DOHH2 (cell line): ENCODE measurements around the gene CA14.

ENCODE experiments used
- H3F3A ChIP-seq: fragments of 200-600 bp; sonication (generic), shearing (Covaris generic); 2 replicates; pipeline ENCODE4 v1.6.0; 2016; ENCODE audit warnings: antibody characterized with exemption, mild to moderate bottlenecking; ENCODE audit not compliant: control insufficient read depth, insufficient read depth
- H3K27ac ChIP-seq: fragments of 200-600 bp; sonication (generic); 2 replicates; pipeline ENCODE4 v1.5.1; 2014; ENCODE audit warnings: low read depth, mild to moderate bottlenecking, low read length, moderate library complexity
- H3K27me3 ChIP-seq: fragments of 200-600 bp; sonication (generic); 2 replicates; pipeline ENCODE4 v1.6.1; 2014; ENCODE audit warnings: mild to moderate bottlenecking, low read length, mixed read lengths; ENCODE audit not compliant: control insufficient read depth
- H3K36me3 ChIP-seq: fragments of 200-600 bp; sonication (generic); 2 replicates; pipeline ENCODE4 v1.6.1; 2014; ENCODE audit warnings: mild to moderate bottlenecking, low read length, moderate library complexity, mixed read lengths; ENCODE audit not compliant: control insufficient read depth
- H3K4me1 ChIP-seq: fragments of 200-600 bp; sonication (generic); 2 replicates; pipeline ENCODE4 v1.6.1; 2014; ENCODE audit warnings: mild to moderate bottlenecking, low read length, mixed read lengths; ENCODE audit not compliant: control insufficient read depth
- H3K4me2 ChIP-seq: fragments of 200-600 bp; sonication (generic); 2 replicates; pipeline ENCODE4 v1.6.0; 2014; ENCODE audit warnings: mild to moderate bottlenecking, low read length, moderate library complexity
- H3K4me3 ChIP-seq: fragments of 200-600 bp; sonication (generic); 2 replicates; pipeline ENCODE4 v1.5.1; 2014; ENCODE audit warnings: mild to moderate bottlenecking, low read length, mixed read lengths
- H3K79me2 ChIP-seq: fragments of 200-600 bp; sonication (generic); 2 replicates; pipeline ENCODE4 v1.6.1; 2014; ENCODE audit warnings: mild to moderate bottlenecking, low read length, mixed read lengths; ENCODE audit not compliant: control insufficient read depth
- H3K9me2 ChIP-seq: fragments of 200-600 bp; sonication (generic); replicated peaks from 2 replicates; pipeline ENCODE4 v1.6.1; 2014; ENCODE audit warnings: mild to moderate bottlenecking, low read length, mixed read lengths; ENCODE audit not compliant: control insufficient read depth
- H3K9me3 ChIP-seq: fragments of 200-600 bp; sonication (generic); 2 replicates; pipeline ENCODE4 v1.6.1; 2014; ENCODE audit warnings: antibody characterized with exemption, low read length, mixed read lengths; ENCODE audit not compliant: control insufficient read depth, insufficient read depth
- H4K20me1 ChIP-seq: fragments of 200-600 bp; sonication (generic); 2 replicates; pipeline ENCODE4 v1.6.0; 2014; ENCODE audit warnings: low read depth, mild to moderate bottlenecking, antibody characterized with exemption, low read length, moderate library complexity; ENCODE audit not compliant: control insufficient read depth, insufficient read depth
- EZH2phosphoT487 ChIP-seq: fragments of 200-600 bp; sonication (generic); IDR thresholded peaks from 2 replicates; pipeline ENCODE4 v1.6.1; 2017; ENCODE audit warnings: borderline replicate concordance, mild to moderate bottlenecking, antibody characterized with exemption, low read length, moderate library complexity, mixed read lengths
- TF ChIP-seq, protein P1 (sequence below): fragments of 200-600 bp; sonication (generic); IDR thresholded peaks from one replicate; pipeline ENCODE4 v1.5.1; 2014; ENCODE audit warnings: antibody characterized with exemption, mild to moderate bottlenecking, low read depth, low read length; ENCODE audit not compliant: poor library complexity, severe bottlenecking

Gene CA14

DNA sequence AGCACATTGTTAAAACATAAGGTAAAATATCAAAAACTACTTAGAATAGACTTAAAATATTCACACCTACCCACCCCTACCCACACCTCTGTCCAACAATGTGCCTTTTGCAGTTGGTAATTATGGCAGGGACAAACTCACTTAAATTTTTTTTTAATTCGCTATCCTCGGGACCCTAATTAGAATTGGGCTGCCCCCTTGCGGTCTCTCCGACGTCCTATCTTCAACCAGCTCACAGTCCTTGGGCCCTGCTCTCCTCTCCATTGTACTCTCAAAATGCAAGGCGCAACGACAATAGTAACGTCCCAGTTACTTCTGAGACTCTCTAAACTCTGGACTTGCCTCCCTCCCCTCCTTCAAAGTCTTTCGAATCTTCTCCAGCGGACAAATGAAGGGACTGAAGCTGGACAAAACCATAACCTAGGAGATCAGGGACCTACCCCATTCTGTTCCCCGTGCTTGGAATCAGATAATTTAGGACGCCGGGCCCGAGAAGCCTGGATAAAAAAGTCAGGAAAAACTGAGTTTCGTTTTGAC is 23.7 kb downstream of the CA14 start:
- Histone ChIP-seq H3K36me3 (no peaks in the 10 kb centered on the region), H3K27me3 (peaks cover 6% of the 10 kb centered on the region; the same call in 1 of the 2 replicates), H3K9me3 (no peaks in the 10 kb centered on the region), H3K4me3 (peak overlapping the region; percentile 47), H3K4me1 (peaks cover 13% of the 10 kb centered on the region), H3F3A (no peaks in the 10 kb centered on the region), H3K79me2 (no peaks in the 10 kb centered on the region), H4K20me1 (no peaks in the 10 kb centered on the region), H3K9me2 (no peaks in the 10 kb centered on the region), H3K27ac (no peak overlapping the region), H3K4me2 (peak overlapping the region; percentile 61)
- TF ChIP-seq, protein P1, sequence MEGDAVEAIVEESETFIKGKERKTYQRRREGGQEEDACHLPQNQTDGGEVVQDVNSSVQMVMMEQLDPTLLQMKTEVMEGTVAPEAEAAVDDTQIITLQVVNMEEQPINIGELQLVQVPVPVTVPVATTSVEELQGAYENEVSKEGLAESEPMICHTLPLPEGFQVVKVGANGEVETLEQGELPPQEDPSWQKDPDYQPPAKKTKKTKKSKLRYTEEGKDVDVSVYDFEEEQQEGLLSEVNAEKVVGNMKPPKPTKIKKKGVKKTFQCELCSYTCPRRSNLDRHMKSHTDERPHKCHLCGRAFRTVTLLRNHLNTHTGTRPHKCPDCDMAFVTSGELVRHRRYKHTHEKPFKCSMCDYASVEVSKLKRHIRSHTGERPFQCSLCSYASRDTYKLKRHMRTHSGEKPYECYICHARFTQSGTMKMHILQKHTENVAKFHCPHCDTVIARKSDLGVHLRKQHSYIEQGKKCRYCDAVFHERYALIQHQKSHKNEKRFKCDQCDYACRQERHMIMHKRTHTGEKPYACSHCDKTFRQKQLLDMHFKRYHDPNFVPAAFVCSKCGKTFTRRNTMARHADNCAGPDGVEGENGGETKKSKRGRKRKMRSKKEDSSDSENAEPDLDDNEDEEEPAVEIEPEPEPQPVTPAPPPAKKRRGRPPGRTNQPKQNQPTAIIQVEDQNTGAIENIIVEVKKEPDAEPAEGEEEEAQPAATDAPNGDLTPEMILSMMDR, result peak; percentile 83
- no peak for TF ChIP-seq EZH2phosphoT487

DNA sequence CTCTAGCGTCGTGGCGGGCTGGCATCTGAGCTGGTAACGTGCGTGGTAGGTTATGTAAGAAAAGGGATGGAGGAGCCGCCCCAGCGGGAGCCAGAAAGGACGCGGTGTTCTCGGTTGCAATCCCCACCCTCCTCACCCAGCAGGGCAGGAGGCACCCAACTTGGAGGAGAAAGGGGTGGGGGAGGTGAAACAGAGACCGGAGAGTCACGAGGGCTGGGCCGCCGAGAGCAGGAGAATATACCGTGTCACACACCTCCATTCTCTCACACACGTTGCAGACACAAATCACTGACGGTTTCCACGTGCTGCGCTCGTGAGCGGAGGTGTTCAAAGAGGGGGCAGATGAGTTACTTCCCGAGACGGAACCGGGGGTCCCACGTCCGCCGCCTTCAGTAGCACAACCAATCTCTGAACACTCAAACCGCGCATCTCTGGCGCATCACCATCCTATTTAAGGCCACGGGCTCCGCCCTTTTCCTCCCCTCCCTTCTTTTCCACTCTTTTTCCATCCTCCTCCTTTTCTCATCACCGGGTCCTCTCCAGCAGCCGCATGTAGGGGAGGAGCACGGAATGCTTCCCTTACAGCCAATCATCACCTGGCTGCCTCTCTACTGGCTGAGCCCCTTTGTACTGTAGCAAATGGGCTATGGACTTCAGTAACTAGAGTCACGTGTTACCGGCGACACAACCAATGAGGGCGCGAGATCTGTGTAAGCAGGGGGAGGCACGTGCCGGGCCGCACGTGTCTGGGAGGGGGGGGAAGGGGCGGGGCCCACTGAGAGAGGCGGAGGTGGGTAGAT is 24.4 kb downstream of the CA14 start, which contains the start of gene CIART:
Gene CIART, plus strand, starts transcription at position 797 of the 800 bp plus-strand sequence. CDS start 714 bp downstream, outside the sequence.
- no peaks in the 10 kb centered on the region for H4K20me1 ChIP-seq
- H3K36me3 ChIP-seq, result no peaks in the 10 kb centered on the region
- H3K4me3 ChIP-seq, result peak within 1 kb of the TSS; percentile 47
- no peaks in the 10 kb centered on the region for H3F3A ChIP-seq
- H3K79me2 ChIP-seq, result no peaks in the 10 kb centered on the region
- no peaks in the 10 kb centered on the region for H3K9me2 ChIP-seq
- H3K4me2 ChIP-seq, result peak within 1 kb of the TSS; percentile 61
- peaks cover 13% of the 10 kb centered on the region for H3K4me1 ChIP-seq
- H3K9me3 ChIP-seq, result no peaks in the 10 kb centered on the region
- TF ChIP-seq, protein P1, result no peak
- no peak for TF ChIP-seq EZH2phosphoT487
- peaks cover 9% of the 10 kb centered on the region; the same call in 1 of the 2 replicates for H3K27me3 ChIP-seq
- no peak within 1 kb of the TSS for H3K27ac ChIP-seq

DNA sequence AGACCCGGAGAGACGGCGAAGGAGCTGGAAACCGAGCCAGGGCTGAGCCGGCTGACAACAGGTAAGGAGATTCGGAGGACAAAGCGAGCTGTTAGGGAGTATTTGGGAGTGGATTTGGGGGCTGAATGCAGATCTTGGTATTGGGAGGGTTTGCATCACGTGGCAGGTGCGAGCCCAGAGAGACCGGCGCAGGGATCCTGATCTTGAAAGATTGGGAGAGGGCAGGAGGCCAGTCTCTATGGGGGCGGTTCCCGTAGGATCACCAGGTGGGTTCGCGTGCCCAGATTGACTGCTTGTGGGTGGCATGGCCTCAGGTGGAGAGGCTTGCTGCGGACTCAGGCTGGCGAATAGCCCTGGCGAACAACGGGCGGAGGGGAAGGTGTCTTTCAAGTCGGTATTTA is 25.0 kb downstream of the CA14 start:
- Histone ChIP-seq H3K4me3 (no peak overlapping the region), H4K20me1 (no peaks in the 10 kb centered on the region), H3F3A (no peaks in the 10 kb centered on the region), H3K9me3 (no peaks in the 10 kb centered on the region), H3K79me2 (no peaks in the 10 kb centered on the region), H3K9me2 (no peaks in the 10 kb centered on the region), H3K27me3 (peaks cover 9% of the 10 kb centered on the region; the same call in 1 of the 2 replicates), H3K27ac (no peak overlapping the region), H3K4me1 (peaks cover 13% of the 10 kb centered on the region), H3K4me2 (peak overlapping the region; percentile 61), H3K36me3 (no peaks in the 10 kb centered on the region)
- TF ChIP-seq, protein P1, result no peak
- TF ChIP-seq EZH2phosphoT487, result no peak
